ENCODE results near the gene KPNB1.

DNA sequence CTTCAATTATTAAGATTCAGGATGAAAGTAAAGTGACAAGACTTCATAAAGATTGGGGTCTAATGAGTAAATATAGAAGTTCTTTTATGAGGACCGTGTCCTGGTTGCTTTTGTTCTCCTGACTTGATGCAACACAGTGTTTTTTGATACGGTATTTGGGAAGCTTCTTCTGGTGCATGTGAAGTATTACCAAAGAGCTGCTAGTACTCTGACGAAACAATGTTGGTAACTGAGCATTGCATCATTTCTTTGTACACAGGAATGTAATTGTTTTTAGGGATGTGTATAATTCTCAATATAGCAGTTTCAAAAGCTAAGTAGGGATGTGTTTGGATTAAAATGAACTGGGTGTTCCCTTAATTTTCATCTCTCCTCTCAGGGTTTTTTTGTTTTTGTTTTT, 15.9 kb downstream of the KPNB1 start:
- TF ChIP-seq, protein P1, sequence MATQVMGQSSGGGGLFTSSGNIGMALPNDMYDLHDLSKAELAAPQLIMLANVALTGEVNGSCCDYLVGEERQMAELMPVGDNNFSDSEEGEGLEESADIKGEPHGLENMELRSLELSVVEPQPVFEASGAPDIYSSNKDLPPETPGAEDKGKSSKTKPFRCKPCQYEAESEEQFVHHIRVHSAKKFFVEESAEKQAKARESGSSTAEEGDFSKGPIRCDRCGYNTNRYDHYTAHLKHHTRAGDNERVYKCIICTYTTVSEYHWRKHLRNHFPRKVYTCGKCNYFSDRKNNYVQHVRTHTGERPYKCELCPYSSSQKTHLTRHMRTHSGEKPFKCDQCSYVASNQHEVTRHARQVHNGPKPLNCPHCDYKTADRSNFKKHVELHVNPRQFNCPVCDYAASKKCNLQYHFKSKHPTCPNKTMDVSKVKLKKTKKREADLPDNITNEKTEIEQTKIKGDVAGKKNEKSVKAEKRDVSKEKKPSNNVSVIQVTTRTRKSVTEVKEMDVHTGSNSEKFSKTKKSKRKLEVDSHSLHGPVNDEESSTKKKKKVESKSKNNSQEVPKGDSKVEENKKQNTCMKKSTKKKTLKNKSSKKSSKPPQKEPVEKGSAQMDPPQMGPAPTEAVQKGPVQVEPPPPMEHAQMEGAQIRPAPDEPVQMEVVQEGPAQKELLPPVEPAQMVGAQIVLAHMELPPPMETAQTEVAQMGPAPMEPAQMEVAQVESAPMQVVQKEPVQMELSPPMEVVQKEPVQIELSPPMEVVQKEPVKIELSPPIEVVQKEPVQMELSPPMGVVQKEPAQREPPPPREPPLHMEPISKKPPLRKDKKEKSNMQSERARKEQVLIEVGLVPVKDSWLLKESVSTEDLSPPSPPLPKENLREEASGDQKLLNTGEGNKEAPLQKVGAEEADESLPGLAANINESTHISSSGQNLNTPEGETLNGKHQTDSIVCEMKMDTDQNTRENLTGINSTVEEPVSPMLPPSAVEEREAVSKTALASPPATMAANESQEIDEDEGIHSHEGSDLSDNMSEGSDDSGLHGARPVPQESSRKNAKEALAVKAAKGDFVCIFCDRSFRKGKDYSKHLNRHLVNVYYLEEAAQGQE (IDR thresholded peaks at IDR 0.05), result no peak
- TF ChIP-seq JUNB (IDR thresholded peaks at IDR 0.05) (no peak), RARB (CRISPR knock-in tag; IDR thresholded peaks at IDR 0.05) (no peak), RCOR1 (IDR thresholded peaks at IDR 0.05; ENCODE audit: low read depth, low read length) (no peak), MYC (IDR thresholded peaks at IDR 0.05; ENCODE audit: borderline replicate concordance, low read length) (no peak)
- TF ChIP-seq, protein P2, sequence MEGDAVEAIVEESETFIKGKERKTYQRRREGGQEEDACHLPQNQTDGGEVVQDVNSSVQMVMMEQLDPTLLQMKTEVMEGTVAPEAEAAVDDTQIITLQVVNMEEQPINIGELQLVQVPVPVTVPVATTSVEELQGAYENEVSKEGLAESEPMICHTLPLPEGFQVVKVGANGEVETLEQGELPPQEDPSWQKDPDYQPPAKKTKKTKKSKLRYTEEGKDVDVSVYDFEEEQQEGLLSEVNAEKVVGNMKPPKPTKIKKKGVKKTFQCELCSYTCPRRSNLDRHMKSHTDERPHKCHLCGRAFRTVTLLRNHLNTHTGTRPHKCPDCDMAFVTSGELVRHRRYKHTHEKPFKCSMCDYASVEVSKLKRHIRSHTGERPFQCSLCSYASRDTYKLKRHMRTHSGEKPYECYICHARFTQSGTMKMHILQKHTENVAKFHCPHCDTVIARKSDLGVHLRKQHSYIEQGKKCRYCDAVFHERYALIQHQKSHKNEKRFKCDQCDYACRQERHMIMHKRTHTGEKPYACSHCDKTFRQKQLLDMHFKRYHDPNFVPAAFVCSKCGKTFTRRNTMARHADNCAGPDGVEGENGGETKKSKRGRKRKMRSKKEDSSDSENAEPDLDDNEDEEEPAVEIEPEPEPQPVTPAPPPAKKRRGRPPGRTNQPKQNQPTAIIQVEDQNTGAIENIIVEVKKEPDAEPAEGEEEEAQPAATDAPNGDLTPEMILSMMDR (IDR thresholded peaks at IDR 0.05), result no peak

Data from A549 (cell line).